Measurements from ENCODE around the gene C9orf43. TPM values are rescaled to one million over a fixed set of nuclear protein-coding genes. Genes with fewer than 3 reads are reported as not detected.

Gene C9orf43
- total and polyA plus RNA-seq, 9 of the 15 experiments (the other 6 are each of a cell fraction or from before 2014, with no cell fraction given): 0.21 to 0.58 (median 0.33) TPM

DNA sequence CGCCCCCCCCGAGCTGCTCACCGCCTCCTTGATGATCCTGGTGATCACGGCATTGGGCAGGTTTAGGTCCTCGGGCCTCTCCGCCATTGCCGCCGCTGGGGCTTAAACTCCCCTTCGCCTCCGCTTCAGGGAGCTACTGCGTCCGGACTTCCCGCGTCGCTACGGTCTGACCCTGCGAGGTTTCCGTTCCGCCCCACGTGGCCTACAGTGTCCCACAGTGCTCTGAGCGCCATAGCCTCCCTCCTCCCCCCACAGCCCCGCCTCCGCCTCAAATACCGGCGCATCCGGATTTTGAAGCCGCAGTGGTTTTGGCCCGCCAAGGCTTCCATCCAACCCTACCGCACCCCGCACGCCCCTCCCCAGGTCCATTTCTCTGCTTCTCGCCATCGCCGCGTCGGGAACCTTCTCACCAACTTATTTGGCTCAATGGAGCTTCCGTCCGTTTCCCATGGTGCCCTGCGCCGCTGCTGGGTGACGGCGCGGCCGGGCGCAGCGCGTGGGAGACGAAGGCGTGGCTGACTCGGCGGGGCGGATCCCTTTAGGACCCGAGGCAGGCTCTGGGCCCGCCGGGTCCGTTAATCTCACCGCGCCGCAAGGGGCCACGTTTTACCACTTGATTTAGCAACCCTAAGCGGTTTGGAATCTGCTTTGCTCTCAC lies at the start of gene C9orf43, which contains the start of gene POLE3 (continued):
- TF ChIP-seq, protein P1, sequence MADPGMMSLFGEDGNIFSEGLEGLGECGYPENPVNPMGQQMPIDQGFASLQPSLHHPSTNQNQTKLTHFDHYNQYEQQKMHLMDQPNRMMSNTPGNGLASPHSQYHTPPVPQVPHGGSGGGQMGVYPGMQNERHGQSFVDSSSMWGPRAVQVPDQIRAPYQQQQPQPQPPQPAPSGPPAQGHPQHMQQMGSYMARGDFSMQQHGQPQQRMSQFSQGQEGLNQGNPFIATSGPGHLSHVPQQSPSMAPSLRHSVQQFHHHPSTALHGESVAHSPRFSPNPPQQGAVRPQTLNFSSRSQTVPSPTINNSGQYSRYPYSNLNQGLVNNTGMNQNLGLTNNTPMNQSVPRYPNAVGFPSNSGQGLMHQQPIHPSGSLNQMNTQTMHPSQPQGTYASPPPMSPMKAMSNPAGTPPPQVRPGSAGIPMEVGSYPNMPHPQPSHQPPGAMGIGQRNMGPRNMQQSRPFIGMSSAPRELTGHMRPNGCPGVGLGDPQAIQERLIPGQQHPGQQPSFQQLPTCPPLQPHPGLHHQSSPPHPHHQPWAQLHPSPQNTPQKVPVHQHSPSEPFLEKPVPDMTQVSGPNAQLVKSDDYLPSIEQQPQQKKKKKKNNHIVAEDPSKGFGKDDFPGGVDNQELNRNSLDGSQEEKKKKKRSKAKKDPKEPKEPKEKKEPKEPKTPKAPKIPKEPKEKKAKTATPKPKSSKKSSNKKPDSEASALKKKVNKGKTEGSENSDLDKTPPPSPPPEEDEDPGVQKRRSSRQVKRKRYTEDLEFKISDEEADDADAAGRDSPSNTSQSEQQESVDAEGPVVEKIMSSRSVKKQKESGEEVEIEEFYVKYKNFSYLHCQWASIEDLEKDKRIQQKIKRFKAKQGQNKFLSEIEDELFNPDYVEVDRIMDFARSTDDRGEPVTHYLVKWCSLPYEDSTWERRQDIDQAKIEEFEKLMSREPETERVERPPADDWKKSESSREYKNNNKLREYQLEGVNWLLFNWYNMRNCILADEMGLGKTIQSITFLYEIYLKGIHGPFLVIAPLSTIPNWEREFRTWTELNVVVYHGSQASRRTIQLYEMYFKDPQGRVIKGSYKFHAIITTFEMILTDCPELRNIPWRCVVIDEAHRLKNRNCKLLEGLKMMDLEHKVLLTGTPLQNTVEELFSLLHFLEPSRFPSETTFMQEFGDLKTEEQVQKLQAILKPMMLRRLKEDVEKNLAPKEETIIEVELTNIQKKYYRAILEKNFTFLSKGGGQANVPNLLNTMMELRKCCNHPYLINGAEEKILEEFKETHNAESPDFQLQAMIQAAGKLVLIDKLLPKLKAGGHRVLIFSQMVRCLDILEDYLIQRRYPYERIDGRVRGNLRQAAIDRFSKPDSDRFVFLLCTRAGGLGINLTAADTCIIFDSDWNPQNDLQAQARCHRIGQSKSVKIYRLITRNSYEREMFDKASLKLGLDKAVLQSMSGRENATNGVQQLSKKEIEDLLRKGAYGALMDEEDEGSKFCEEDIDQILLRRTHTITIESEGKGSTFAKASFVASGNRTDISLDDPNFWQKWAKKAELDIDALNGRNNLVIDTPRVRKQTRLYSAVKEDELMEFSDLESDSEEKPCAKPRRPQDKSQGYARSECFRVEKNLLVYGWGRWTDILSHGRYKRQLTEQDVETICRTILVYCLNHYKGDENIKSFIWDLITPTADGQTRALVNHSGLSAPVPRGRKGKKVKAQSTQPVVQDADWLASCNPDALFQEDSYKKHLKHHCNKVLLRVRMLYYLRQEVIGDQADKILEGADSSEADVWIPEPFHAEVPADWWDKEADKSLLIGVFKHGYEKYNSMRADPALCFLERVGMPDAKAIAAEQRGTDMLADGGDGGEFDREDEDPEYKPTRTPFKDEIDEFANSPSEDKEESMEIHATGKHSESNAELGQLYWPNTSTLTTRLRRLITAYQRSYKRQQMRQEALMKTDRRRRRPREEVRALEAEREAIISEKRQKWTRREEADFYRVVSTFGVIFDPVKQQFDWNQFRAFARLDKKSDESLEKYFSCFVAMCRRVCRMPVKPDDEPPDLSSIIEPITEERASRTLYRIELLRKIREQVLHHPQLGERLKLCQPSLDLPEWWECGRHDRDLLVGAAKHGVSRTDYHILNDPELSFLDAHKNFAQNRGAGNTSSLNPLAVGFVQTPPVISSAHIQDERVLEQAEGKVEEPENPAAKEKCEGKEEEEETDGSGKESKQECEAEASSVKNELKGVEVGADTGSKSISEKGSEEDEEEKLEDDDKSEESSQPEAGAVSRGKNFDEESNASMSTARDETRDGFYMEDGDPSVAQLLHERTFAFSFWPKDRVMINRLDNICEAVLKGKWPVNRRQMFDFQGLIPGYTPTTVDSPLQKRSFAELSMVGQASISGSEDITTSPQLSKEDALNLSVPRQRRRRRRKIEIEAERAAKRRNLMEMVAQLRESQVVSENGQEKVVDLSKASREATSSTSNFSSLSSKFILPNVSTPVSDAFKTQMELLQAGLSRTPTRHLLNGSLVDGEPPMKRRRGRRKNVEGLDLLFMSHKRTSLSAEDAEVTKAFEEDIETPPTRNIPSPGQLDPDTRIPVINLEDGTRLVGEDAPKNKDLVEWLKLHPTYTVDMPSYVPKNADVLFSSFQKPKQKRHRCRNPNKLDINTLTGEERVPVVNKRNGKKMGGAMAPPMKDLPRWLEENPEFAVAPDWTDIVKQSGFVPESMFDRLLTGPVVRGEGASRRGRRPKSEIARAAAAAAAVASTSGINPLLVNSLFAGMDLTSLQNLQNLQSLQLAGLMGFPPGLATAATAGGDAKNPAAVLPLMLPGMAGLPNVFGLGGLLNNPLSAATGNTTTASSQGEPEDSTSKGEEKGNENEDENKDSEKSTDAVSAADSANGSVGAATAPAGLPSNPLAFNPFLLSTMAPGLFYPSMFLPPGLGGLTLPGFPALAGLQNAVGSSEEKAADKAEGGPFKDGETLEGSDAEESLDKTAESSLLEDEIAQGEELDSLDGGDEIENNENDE (IDR thresholded peaks at IDR 0.05; ENCODE audit: low read depth, low read length): no peak
- TF ChIP-seq SUPT5H (IDR thresholded peaks at IDR 0.05) (peak; percentile 81), ZBED1 (IDR thresholded peaks at IDR 0.05) (peak; percentile 53; the same call in 1 of the 2 replicates), PHF8 (IDR thresholded peaks at IDR 0.05; ENCODE audit: borderline replicate concordance, low read length) (peak; percentile 81; the same call in 1 of the 2 replicates), ZNF277 (CRISPR knock-in tag; IDR thresholded peaks at IDR 0.05; ENCODE audit: borderline replicate concordance) (no peak), CEBPG (CRISPR knock-in tag; IDR thresholded peaks at IDR 0.05) (peak; percentile 59; the same call in 1 of the 2 replicates), CEBPG (tag; conservative IDR thresholded peaks at IDR 0.05 in 1 of 2, IDR thresholded peaks at IDR 0.05 in 1 of 2) (no peak), HCFC1 (IDR thresholded peaks at IDR 0.05; ENCODE audit: low read depth, low read length) (peak; percentile 71), GTF2F1 (IDR thresholded peaks at IDR 0.05; ENCODE audit: low read depth, low read length) (no peak), ZFP36 (IDR thresholded peaks at IDR 0.05; ENCODE audit: low read depth, low read length, partially characterized antibody) (no peak)
